ENCODE measurements around the gene COQ8A.

Gene COQ8A

DNA sequence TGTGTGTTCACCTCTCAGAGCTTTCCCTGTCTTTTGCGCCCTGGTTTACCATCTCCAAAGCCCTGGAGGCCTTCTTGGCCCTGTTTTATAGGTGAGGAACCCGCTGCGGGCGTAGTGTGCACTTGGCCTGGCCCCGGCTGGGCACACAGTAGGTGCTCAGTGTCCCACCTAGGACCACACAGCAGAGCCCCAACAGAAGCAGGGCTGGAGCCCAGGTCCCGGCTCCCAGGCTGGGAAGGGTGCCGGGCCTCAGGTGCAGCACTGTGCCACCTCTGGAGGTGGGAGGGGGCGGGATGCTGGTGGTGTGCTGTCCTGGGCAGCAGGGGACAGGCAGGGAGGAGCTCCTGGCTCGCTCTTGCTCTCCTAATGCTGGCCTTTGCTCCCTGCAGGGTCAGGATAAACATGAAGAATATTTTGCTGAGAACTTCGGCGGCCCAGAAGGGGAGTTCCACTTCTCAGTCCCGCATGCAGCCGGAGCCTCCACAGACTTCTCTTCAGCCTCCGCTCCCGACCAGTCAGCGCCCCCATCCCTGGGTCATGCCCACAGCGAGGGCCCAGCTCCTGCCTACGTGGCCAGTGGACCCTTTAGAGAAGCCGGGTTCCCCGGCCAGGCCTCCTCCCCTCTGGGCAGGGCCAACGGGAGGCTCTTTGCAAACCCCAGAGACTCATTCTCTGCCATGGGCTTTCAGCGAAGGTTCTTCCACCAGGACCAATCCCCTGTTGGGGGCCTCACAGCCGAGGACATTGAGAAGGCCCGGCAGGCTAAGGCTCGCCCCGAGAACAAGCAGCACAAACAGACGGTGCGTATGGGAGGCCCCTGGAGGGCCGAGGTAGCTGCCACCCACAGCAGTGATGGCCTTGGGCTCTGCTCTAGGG lies 24.8 kb downstream of the COQ8A start:
- CTCF ChIA-PET, result interaction anchor here (0.6 to 1.1 kb wide), 2 partner anchors 12 to 16 kb away, joined by 3 to 5 read pairs; no protein-coding TSS in a partner anchor
- TF ChIP-seq, protein P1, sequence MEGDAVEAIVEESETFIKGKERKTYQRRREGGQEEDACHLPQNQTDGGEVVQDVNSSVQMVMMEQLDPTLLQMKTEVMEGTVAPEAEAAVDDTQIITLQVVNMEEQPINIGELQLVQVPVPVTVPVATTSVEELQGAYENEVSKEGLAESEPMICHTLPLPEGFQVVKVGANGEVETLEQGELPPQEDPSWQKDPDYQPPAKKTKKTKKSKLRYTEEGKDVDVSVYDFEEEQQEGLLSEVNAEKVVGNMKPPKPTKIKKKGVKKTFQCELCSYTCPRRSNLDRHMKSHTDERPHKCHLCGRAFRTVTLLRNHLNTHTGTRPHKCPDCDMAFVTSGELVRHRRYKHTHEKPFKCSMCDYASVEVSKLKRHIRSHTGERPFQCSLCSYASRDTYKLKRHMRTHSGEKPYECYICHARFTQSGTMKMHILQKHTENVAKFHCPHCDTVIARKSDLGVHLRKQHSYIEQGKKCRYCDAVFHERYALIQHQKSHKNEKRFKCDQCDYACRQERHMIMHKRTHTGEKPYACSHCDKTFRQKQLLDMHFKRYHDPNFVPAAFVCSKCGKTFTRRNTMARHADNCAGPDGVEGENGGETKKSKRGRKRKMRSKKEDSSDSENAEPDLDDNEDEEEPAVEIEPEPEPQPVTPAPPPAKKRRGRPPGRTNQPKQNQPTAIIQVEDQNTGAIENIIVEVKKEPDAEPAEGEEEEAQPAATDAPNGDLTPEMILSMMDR (conservative IDR thresholded peaks at IDR 0.05; ENCODE audit: low read depth), result no peak
- POLR2A ChIA-PET (ENCODE audit: low non-redundant PET), result no interaction called here
- no peak overlapping the region for H3K27ac ChIP-seq
- DNase-seq (ENCODE audit: low spot score), result no peak

DNA sequence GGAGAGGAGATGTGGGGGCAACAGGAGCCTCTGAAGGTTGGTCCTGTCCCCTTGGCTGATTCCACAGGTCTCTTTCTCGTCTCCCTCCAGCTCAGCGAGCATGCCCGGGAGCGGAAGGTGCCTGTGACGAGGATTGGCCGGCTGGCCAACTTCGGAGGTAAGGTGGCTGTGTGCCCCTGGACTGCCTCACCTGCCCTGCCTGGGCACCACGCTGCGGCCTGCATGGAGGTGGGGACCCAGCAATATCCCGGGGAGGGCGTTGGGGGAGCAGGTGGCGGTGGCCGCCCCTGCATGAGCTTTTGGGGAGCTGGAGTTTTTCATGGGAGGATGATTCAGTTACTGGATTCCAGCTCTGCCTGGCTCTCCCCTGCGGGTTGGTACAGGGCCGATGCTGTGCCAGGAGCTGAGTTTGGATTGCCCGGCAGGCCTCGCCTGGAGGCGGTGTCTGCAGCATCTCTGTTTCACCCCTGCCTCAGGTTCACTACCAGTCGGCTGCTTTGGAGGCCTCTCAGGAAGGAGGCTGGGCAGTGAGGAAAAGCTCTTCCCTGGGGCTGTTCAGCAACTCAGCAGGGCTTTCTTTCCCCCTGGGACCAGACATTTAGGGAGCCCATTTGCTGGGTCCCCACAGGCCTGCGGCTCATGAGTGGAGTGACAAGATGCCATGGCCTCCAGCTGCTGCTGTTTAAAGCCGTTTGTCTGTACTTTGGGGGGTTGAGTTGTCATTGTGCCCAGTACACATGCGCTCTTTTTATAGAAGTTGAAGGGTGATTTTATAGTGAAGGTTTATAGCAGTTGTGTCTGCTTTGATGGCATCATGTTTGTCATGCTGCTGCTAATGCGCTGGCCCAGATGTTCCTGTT lies 25.7 kb downstream of the COQ8A start:
- TF ChIP-seq, protein P1 (conservative IDR thresholded peaks at IDR 0.05; ENCODE audit: low read depth), result no peak
- CTCF ChIA-PET, result interaction anchor here (0.6 kb wide), 1 partner anchor 17 kb away, joined by 3 read pairs; no protein-coding TSS in a partner anchor
- no peak for DNase-seq (ENCODE audit: low spot score)
- POLR2A ChIA-PET (ENCODE audit: low non-redundant PET), result no interaction called here
- no peak overlapping the region for H3K27ac ChIP-seq

DNA sequence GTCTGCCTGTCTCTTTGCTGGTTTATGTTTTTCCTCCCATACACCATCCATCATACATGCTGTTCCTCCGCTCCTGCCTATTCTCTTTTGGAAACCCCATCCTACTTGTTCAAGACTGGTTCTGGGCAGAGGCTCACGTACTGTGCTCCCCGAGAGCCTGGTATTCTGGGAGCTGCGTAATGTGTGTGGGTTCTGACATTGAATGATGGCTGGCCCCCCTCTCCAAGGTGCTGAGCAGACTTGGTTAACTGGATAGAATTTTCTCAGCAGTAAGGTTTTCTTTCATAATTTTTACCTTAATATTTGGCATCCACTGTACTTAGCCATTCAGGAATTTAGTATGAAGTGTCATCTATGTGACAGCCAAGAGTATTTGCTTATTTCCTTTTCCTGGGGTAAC lies 26.6 kb downstream of the COQ8A start:
- POLR2A ChIA-PET (ENCODE audit: low non-redundant PET), result no interaction called here
- DNase-seq (ENCODE audit: low spot score), result no peak
- TF ChIP-seq, protein P1 (conservative IDR thresholded peaks at IDR 0.05; ENCODE audit: low read depth), result no peak
- no peak overlapping the region for H3K27ac ChIP-seq
- CTCF ChIA-PET, result interaction anchor here (0.6 kb wide), 1 partner anchor 28 kb away, joined by 4 read pairs; no protein-coding TSS in a partner anchor

DNA sequence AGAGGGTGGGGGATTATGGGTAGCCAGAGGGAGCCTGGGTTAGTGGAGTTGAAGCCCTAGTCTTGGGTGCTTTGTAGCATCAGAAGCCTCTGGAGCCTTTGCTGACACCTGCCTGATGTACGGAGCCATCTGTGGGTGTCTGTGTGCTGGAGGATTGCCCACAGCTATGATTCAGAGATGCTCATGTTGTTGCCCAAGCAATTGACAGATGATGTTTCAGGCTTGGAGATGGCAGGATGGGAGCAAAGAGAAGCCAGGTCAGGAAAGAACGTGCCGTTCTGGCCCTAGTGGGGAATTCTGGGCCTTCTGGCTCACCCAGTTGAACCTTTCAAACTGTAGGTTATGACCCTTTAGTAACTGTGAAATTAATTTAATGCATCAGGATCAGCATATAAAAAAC lies 27.6 kb downstream of the COQ8A start:
- ChIA-PET CTCF (interaction anchor here (0.6 kb wide), 1 partner anchor 513 kb away, joined by 4 read pairs; no protein-coding TSS in a partner anchor), POLR2A (ENCODE audit: low non-redundant PET) (interaction anchor here (0.6 kb wide), 1 partner anchor 27 kb away, joined by 3 read pairs; no protein-coding TSS in a partner anchor)
- H3K27ac ChIP-seq, result no peak overlapping the region
- TF ChIP-seq, protein P1 (conservative IDR thresholded peaks at IDR 0.05; ENCODE audit: low read depth), result no peak
- peak; percentile 51 for DNase-seq (ENCODE audit: low spot score)

DNA sequence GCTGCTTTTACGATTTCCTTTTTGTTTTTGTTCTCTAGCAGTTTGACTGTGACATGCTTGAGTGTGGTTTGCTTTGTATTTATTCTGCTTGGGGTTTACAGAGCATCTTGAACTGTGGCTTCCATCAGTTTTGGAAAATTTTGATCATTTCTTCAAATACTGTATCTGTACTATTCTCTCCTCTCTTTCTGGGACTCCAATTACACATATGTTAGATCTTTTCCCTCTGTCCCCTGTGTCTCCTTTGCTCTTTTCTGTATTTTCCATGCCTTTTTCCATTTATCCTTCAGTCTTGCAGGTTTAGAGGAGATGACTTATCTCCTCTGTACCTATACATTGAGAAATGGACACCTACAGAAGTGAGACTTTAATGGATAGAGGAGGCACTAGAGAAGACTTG lies 31.7 kb downstream of the COQ8A start:
- no peak for DNase-seq (ENCODE audit: low spot score)
- POLR2A ChIA-PET (ENCODE audit: low non-redundant PET), result interaction anchor here (0.7 kb wide), 1 partner anchor 11 kb away, joined by 3 read pairs; no protein-coding TSS in a partner anchor
- TF ChIP-seq, protein P1 (conservative IDR thresholded peaks at IDR 0.05; ENCODE audit: low read depth), result no peak
- CTCF ChIA-PET, result no interaction called here
- H3K27ac ChIP-seq, result no peak overlapping the region

DNA sequence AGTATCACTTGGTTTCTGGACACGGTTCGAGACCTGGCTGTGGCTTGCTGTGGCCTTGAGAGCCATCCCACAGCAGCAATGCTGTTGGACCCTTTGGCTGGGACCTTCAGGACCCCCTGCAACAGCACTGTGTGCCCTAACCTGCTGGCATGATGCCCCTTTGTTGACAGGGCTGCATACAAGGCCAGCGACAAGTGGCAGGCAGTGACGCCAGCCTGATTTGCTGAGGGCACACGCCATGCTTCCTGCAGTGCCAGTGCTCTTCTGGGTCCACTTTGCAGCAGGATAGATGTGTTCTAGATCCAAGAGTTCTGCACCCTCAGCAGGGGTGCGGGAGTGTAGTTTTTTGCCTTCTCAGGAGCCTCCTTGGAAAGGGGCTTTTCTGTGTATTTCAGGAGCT lies 32.8 kb downstream of the COQ8A start:
- no peak overlapping the region for H3K27ac ChIP-seq
- ChIA-PET POLR2A (ENCODE audit: low non-redundant PET) (no interaction called here), CTCF (interaction anchor here (0.6 kb wide), 1 partner anchor 735 kb away, joined by 5 read pairs; no protein-coding TSS in a partner anchor)
- DNase-seq (ENCODE audit: low spot score), result no peak
- TF ChIP-seq, protein P1 (conservative IDR thresholded peaks at IDR 0.05; ENCODE audit: low read depth), result no peak

All from RWPE1 (cell line).